ENCODE measurements around the gene NABP1. TPM values are rescaled to one million over a fixed set of nuclear protein-coding genes. Genes with fewer than 3 reads are reported as not detected.
A peak's percentile ranks its signal among the peaks of the same experiment; 100 is the strongest.

NABP1 gene
- total and polyA plus RNA-seq, 10 of the 15 experiments (the other 5 are each of a cell fraction or from before 2014, with no cell fraction given) = 22.9 to 65.7 (median 39.9) TPM

GRCh38 chr2:191670076-191670475 lies 7.9 kb upstream of the NABP1 start:
- ChIA-PET POLR2A (interaction anchor here (0.5 to 1.0 kb wide), 2 partner anchors 10 to 14 kb away, joined by 3 to 4 read pairs; no protein-coding TSS in a partner anchor), SMC1A (ENCODE audit: uncharacterized antibody, unreplicated experiment) (interaction anchor here (0.8 to 6.3 kb wide), 6 partner anchors 7 to 60 kb away, joined by 3 to 67 read pairs (median 14); partner anchors contain the start of gene NABP1), CTCF (interaction anchor here (1.1 to 1.7 kb wide), 2 partner anchors 31 to 104 kb away, joined by 3 to 4 read pairs; no protein-coding TSS in a partner anchor), RAD21 (ENCODE audit: unreplicated experiment) (interaction anchor here (1.3 to 6.2 kb wide), 5 partner anchors 7 to 52 kb away, joined by 3 to 67 read pairs (median 11); partner anchors contain the start of gene NABP1)
- BruUV-seq (replicated peaks) = no TSS peak
- Histone ChIP-seq H3K27ac (ENCODE audit: control insufficient read depth, insufficient read depth) (no peak overlapping the region), H2AFZ (ENCODE audit: control insufficient read depth, low read depth, low read length) (peak overlapping the region; percentile 41), H3K79me2 (ENCODE audit: control insufficient read depth, insufficient read depth, low read length) (no peaks in the 10 kb centered on the region), H3K4me2 (ENCODE audit: control insufficient read depth, insufficient read depth) (peak overlapping the region; percentile 15), H4K20me1 (ENCODE audit: control insufficient read depth, insufficient read depth) (no peaks in the 10 kb centered on the region), H3K9ac (ENCODE audit: control insufficient read depth, insufficient read depth, low read length) (no peak overlapping the region), H3K4me1 (ENCODE audit: control insufficient read depth, insufficient read depth, low read length) (peaks cover 37% of the 10 kb centered on the region), H3K36me3 (ENCODE audit: control insufficient read depth in 2 of 2, insufficient read depth in 2 of 2, low read length in 1 of 2) (no peaks in the 10 kb centered on the region), H3K9me3 (replicated peaks; ENCODE audit: control insufficient read depth, insufficient read depth, low read length) (no peaks in the 10 kb centered on the region), H3K4me3 (peak overlapping the region; percentile 5; the same call in 1 of the 2 replicates), H3K27me3 (replicated peaks in 1 of 2; ENCODE audit: control insufficient read depth in 2 of 2, insufficient read depth in 2 of 2, low read length in 1 of 2) (no peaks in the 10 kb centered on the region)
- intact Hi-C loops (cut with micrococcal nuclease; ENCODE audit: unreplicated experiment) = no loop called here
- ATAC-seq (peak; percentile 72), FAIRE-seq (no peak), DNase-seq (ENCODE audit: low read depth, low spot score) (no peak)
- in situ Hi-C loops (cut with MboI) = loop anchor here (25.0 kb wide), 1 partner anchor 783 kb away; the partner anchor contains the start of gene GLS
- TF ChIP-seq PAX5 (IDR thresholded peaks at IDR 0.05; ENCODE audit: borderline replicate concordance, low read depth, low read length) (peak; percentile 45; the same call in 1 of the 2 replicates), HDAC2 (IDR thresholded peaks at IDR 0.05) (no peak), ETV6 (conservative IDR thresholded peaks at IDR 0.05 in 1 of 2, IDR thresholded peaks at IDR 0.05 in 1 of 2; ENCODE audit: borderline replicate concordance in 1 of 2, low read depth in 1 of 2) (peak in 1 of 2 experiments; percentile 26; a peak in 1 of 4 replicates), IKZF2 (IDR thresholded peaks at IDR 0.05) (0 out of 4 replicates have a peak, but pooled peaks have one; percentile 12 to 15), POLR2AphosphoS5 (IDR thresholded peaks at IDR 0.05; ENCODE audit: low read length) (no peak), EED (IDR thresholded peaks at IDR 0.05; ENCODE audit: low read depth) (peak; percentile 64), ZBTB33 (IDR thresholded peaks at IDR 0.05) (no peak), SMARCA5 (IDR thresholded peaks at IDR 0.05) (no peak), TCF12 (IDR thresholded peaks at IDR 0.05; ENCODE audit: low read depth, low read length) (no peak), JUNB (IDR thresholded peaks at IDR 0.05) (peak; percentile 79), WRNIP1 (IDR thresholded peaks at IDR 0.05; ENCODE audit: borderline replicate concordance, low read depth, low read length) (no peak), CUX1 (IDR thresholded peaks at IDR 0.05; ENCODE audit: insufficient replicate concordance, low read depth, low read length) (no peak), DPF2 (IDR thresholded peaks at IDR 0.05) (no peak), POLR2A (IDR thresholded peaks at IDR 0.05; ENCODE audit: low read depth, low read length) (no peak), NRF1 (conservative IDR thresholded peaks at IDR 0.05; ENCODE audit: low read depth, low read length) (no peak), ZNF207 (IDR thresholded peaks at IDR 0.05; ENCODE audit: borderline replicate concordance) (no peak), NFYB (IDR thresholded peaks at IDR 0.05; ENCODE audit: insufficient read depth, low read depth, low read length) (no peak)
- TF ChIP-seq, protein P1, sequence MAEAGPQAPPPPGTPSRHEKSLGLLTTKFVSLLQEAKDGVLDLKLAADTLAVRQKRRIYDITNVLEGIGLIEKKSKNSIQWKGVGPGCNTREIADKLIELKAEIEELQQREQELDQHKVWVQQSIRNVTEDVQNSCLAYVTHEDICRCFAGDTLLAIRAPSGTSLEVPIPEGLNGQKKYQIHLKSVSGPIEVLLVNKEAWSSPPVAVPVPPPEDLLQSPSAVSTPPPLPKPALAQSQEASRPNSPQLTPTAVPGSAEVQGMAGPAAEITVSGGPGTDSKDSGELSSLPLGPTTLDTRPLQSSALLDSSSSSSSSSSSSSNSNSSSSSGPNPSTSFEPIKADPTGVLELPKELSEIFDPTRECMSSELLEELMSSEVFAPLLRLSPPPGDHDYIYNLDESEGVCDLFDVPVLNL (IDR thresholded peaks at IDR 0.05; ENCODE audit: low read depth, low read length) = no peak
